ENCODE results near the gene SSBP4.

SSBP4 gene

DNA sequence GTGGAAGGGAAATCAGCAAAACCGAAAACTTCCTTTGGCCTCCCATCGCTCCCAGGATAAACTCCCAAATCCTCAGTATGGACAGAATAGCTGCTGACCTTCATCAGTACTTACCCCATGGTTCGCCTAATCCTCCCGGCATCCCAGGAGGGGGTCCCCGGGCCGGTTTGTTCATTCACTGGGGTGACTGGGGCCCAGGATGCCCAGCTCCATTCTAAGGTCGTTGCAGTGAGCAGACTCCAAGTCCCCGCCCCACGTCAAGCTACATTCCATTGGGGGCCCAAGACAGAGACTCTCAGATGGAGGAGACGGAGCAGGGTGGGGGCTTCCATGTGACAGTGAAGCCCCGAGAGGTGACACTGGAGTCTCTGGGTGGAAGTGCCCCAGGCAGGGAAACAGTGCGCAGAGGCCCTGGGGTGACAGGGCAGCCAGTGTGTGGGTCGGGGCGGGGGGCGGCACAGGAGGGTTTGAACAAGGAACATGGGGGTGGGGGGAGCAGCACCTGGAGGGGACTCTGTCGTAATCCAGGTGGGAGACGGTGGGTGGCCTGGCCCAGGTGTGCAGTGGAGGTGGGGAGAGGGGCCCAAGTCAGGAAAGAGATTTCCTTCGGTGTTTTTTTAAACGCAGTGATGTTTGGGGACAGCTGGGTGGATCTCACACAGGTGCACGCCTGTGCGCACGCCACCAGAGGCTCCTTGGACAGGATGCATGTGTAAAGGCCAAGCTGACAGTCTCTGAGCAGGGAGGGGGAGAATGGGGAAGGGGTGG is 5.1 kb downstream of the SSBP4 start:
- no peak overlapping the region for H3K27ac ChIP-seq
- TF ChIP-seq, protein P1, sequence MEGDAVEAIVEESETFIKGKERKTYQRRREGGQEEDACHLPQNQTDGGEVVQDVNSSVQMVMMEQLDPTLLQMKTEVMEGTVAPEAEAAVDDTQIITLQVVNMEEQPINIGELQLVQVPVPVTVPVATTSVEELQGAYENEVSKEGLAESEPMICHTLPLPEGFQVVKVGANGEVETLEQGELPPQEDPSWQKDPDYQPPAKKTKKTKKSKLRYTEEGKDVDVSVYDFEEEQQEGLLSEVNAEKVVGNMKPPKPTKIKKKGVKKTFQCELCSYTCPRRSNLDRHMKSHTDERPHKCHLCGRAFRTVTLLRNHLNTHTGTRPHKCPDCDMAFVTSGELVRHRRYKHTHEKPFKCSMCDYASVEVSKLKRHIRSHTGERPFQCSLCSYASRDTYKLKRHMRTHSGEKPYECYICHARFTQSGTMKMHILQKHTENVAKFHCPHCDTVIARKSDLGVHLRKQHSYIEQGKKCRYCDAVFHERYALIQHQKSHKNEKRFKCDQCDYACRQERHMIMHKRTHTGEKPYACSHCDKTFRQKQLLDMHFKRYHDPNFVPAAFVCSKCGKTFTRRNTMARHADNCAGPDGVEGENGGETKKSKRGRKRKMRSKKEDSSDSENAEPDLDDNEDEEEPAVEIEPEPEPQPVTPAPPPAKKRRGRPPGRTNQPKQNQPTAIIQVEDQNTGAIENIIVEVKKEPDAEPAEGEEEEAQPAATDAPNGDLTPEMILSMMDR (IDR thresholded peaks at IDR 0.05): no peak
- no peak for TF ChIP-seq ZFX (IDR thresholded peaks at IDR 0.05; ENCODE audit: borderline replicate concordance)

DNA sequence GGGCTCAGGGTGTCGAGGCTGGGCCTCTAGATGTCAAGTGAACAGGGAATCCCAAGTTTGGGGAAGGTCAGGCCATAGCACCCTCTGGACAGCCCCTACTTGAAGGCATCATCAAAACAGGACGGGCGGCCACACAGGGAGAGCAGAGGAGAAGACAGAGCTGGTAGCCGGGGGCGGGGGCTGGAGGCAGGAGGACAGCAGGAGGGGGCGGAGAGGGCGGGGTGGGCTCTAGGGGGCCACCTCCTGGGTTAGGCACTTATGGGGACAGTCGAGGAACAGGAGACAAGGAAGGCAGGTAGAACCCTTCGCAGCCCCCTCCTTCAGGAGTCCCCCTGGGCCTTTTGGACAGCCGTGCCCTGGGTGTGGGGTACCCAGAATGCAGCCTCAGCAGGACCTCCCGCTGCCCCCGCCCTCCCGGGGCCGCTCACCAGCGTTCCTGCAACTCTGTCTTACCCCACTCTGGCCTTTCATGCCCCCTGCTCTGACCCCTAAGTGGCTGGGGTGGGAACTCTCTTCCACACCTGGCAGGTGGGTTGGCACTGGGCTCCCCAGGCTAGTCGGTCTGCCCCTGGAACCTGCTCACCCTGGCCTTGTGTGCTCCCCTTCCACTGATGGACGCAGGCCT is 5.8 kb downstream of the SSBP4 start:
- TF ChIP-seq ZFX (IDR thresholded peaks at IDR 0.05; ENCODE audit: borderline replicate concordance): no peak
- TF ChIP-seq, protein P1 (IDR thresholded peaks at IDR 0.05): no peak
- H3K27ac ChIP-seq: no peak overlapping the region

DNA sequence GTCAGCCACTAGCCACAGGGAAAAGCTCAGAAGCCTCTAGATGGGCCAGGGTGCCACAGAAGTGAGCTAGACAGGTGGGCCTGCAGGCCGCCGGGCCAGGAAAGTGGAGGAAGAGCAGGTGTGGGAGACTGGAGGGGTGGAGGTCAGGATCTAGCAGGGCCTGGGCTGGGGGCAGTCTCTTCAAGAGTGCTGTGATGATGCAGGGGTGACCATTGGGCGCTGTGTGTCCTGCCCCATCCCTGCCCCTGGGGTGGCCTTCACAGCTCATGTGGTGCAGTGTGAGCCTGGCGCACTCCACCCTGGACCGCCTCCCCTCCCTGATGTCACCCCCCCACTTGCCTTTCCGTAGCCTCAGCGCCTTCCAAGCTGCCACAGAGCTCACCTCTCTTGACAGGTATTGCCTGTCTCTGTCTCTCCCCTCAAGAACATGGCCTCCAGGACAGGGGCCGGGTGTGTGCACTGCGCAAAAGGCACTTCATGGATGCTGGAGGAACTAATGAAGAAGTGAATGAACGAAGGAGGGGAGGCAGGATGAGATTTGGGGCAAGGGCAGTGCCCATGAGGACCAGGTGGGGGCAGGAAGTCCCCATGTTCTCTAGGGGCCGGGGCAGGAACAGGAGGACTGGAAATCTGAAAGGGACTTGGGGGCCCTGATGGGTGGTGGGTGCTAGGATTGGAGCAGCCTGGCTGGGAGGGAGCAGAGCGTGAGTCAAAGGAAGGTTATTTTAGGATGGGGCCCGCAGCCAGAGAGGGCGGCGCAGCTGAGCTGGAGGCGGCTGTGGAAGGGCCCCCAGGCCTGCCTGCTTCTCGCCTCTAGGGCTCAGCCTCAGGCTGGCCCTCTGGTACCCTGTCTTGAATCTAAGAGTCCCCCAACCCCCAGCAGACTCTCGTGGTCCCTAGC is 6.6 kb downstream of the SSBP4 start:
- no peak overlapping the region for H3K27ac ChIP-seq
- TF ChIP-seq, protein P1 (IDR thresholded peaks at IDR 0.05): no peak
- no peak for TF ChIP-seq ZFX (IDR thresholded peaks at IDR 0.05; ENCODE audit: borderline replicate concordance)

DNA sequence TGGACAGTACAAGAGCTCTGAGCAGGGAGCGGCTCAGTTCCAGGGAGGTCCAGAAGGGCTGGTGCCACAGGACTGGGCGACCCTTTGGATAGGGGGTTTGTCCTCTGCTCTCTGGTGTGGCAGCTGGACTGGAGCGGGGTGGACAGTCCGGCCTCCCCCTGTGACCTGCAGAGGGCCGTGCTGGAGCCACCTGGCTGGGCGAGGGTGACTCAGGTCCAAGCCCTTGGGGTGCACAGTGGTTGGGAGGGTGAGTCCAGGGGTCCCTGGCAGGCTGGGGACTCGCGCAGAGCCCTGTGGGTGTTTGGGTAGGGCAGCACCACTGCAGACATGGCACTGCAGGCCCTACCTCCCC is 7.2 kb downstream of the SSBP4 start:
- TF ChIP-seq ZFX (IDR thresholded peaks at IDR 0.05; ENCODE audit: borderline replicate concordance): no peak
- TF ChIP-seq, protein P1 (IDR thresholded peaks at IDR 0.05): no peak
- H3K27ac ChIP-seq: no peak overlapping the region

DNA sequence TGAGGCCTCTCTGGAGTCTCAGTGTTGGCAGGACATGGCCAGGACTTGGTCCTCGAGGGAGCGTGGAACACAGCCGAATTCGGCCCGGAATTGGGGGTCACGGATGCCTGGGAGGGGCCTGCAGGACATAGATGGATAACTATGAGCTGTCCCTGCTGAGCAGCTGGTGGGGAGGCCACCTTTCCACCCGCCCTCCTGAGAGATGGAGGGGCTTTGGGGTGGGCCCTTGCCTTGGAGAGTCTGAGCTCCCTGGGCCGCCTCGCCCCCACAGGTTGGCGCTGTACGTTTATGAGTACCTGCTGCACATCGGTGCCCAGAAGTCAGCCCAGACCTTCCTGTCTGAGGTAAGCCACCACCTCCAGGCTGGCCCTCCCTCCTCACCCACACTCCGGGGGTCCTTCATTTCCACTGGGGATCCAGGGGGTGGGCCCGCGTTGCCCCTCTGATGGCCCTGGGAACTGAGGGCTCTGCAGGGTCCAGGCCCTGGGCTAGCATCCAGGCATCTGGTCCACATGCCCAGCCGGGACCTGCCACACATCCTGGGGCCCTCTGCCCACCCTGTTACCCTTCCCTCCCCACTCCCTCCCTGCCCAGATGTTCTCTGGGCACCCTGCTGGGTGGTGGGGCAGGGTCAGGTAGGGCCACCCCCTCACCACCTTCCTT is 8.0 kb downstream of the SSBP4 start:
- TF ChIP-seq, protein P1 (IDR thresholded peaks at IDR 0.05): no peak
- no peak for TF ChIP-seq ZFX (IDR thresholded peaks at IDR 0.05; ENCODE audit: borderline replicate concordance)

DNA sequence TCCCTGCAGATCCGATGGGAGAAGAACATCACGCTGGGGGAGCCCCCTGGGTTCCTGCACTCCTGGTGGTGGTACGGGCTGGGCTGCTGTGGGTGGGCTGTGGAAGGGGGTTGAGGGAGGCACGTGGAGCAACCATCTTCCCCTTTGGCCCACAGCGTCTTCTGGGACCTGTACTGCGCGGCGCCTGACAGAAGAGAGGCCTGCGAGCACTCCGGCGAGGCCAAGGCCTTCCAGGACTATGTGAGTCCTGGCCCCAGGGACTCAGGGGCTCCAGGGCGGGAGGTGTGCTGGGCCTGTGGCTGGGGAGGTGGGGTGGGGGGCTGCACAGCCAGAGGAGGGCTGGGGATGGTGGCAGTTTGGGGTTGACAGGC is 8.5 kb downstream of the SSBP4 start:
- no peak overlapping the region for H3K27ac ChIP-seq
- TF ChIP-seq, protein P1 (IDR thresholded peaks at IDR 0.05): no peak
- TF ChIP-seq ZFX (IDR thresholded peaks at IDR 0.05; ENCODE audit: borderline replicate concordance): no peak

More for the DNA sequence above, 8.0 kb downstream of the SSBP4 start:
- no peak overlapping the region for H3K27ac ChIP-seq
